ENCODE results near the gene COPS7A.

Gene COPS7A

GRCh38 chr12:6751767-6752166 is 27.9 kb downstream of the COPS7A start:
- DNase-seq (ENCODE audit: low spot score) = no peak

- peak; percentile 25 for DNase-seq (ENCODE audit: low spot score)
Observed at GRCh38 chr12:6752167-6752920, 28.5 kb downstream of the COPS7A start.

- peak; percentile 99 for DNase-seq (ENCODE audit: low spot score)
Observed at GRCh38 chr12:6752921-6753771, 29.3 kb downstream of the COPS7A start, which contains the start of gene MLF2. TSS of gene MLF2 (minus strand) at chr12:6753141. CDS start at chr12:6752334, 807 bp downstream.

- no peak for DNase-seq (ENCODE audit: low spot score)
Observed at GRCh38 chr12:6753772-6754356, 30.0 kb downstream of the COPS7A start.

GRCh38 chr12:6754411-6754810 is 30.6 kb downstream of the COPS7A start:
- no peak for DNase-seq (ENCODE audit: low spot score)

GRCh38 chr12:6757028-6757690 is 33.3 kb downstream of the COPS7A start:
- DNase-seq (ENCODE audit: low spot score) = peak; percentile 46

GRCh38 chr12:6758506-6759095 is 34.8 kb downstream of the COPS7A start:
- DNase-seq (ENCODE audit: low spot score) = no peak

GRCh38 chr12:6759741-6760140 is 35.9 kb downstream of the COPS7A start:
- DNase-seq (ENCODE audit: low spot score) = no peak

- no peak for DNase-seq (ENCODE audit: low spot score)
Observed at GRCh38 chr12:6763380-6763779, 39.5 kb downstream of the COPS7A start.

- peak; percentile 69 for DNase-seq (ENCODE audit: low spot score)
Observed at GRCh38 chr12:6764011-6764828, 40.4 kb downstream of the COPS7A start.

GRCh38 chr12:6765048-6765633 is 41.3 kb downstream of the COPS7A start:
- peak; percentile 76 for DNase-seq (ENCODE audit: low spot score)

- DNase-seq (ENCODE audit: low spot score) = peak; percentile 68
Observed at GRCh38 chr12:6765634-6766581, 42.1 kb downstream of the COPS7A start, which contains the start of gene PTMS. TSS of gene PTMS (plus strand) at chr12:6766363. CDS start at chr12:6766706, 343 bp downstream.

- peak; percentile 80 for DNase-seq (ENCODE audit: low spot score)
Observed at GRCh38 chr12:6766651-6767349, 43.0 kb downstream of the COPS7A start.

- DNase-seq (ENCODE audit: low spot score) = peak; percentile 18
Observed at GRCh38 chr12:6767353-6768319, 43.8 kb downstream of the COPS7A start.

- peak; percentile 22 for DNase-seq (ENCODE audit: low spot score)
Observed at GRCh38 chr12:6768437-6768914, 44.6 kb downstream of the COPS7A start.

GRCh38 chr12:6768990-6769389 is 45.1 kb downstream of the COPS7A start:
- peak; percentile 27 for DNase-seq (ENCODE audit: low spot score)

GRCh38 chr12:6769666-6770065 is 45.8 kb downstream of the COPS7A start:
- DNase-seq (ENCODE audit: low spot score) = peak; percentile 50

All from hematopoietic multipotent progenitor cell treated with erythropoietin and hydrocortisone succinate and interleukin-3 and kit ligand, for 17 days (in vitro differentiated cells).